ENCODE data around the gene FCER1A.
"Not testable (repeated sequence)": the region's sequence is repeated elsewhere in the genome, so short reads cannot be mapped to it uniquely, and the experiment has no call there.

FCER1A gene

DNA sequence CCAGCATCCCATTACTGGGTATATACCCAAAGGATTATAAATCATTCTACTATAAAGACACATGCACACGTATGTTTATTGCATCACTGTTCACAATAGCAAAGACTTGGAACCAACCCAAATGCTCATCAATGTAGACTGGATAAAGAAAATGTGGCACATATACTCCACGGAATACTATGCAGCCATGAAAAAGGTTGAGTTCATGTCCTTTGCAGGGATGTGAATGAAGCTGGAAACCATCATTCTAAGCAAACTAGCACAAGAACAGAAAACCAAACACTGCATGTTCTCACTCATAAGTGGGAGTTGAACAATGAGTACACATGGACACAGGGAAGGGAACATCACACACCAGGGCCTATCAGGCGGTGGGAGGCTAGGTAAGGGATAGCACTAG is 47.2 kb downstream of the FCER1A start:
- not testable (repeated sequence) for FAIRE-seq; DNase-seq (ENCODE audit: low spot score)

DNA sequence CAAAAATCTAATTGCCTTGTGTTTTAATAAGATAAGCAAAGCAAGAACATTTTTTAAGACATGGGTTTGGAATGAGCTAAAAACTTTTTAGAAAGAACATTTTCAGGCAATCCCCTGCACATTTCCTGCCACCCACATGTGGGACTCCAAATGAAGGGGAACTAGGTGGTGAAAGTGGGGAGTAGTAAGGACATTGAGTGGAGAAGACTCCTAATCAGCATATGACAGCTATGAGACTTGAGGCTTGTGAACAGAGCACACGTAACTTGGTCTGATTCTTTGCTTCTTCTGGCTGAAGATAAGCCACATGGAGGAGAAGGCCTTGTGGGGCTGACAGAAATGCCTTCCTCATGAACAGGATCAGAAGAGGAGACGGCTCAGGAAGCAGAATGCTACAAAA is 50.3 kb downstream of the FCER1A start:
- FAIRE-seq (no peak), DNase-seq (ENCODE audit: low spot score) (no peak)
